Colon (tissue), 2 donors: Measurements from ENCODE around the gene NR2E1.

ENCODE experiments used
- FAIRE-seq: peaks from 2 replicates; lab custom pipeline; 2012; peaks lifted over from hg19 to GRCh38; lab: Jason Lieb, UNC
- donor health status: control.
- donor health status: control.

Gene NR2E1

GRCh38 chr6:108156180-108156937 is 9.5 kb upstream of the NR2E1 start:
- no peak for FAIRE-seq

GRCh38 chr6:108156938-108157233 is 8.9 kb upstream of the NR2E1 start:
- no peak for FAIRE-seq

GRCh38 chr6:108157234-108157980 is 8.4 kb upstream of the NR2E1 start:
- FAIRE-seq: no peak

GRCh38 chr6:108157981-108158525 is 7.8 kb upstream of the NR2E1 start:
- no peak for FAIRE-seq

GRCh38 chr6:108159981-108160380 is 5.8 kb upstream of the NR2E1 start:
- FAIRE-seq: no peak

GRCh38 chr6:108161724-108162282 is 4.0 kb upstream of the NR2E1 start:
- FAIRE-seq: no peak

- no peak for FAIRE-seq
Observed at GRCh38 chr6:108163267-108163643, 2.6 kb upstream of the NR2E1 start.

GRCh38 chr6:108163644-108164542 is 1.9 kb upstream of the NR2E1 start:
- FAIRE-seq: no peak

GRCh38 chr6:108164543-108164814 is 1.3 kb upstream of the NR2E1 start:
- FAIRE-seq: no peak

GRCh38 chr6:108164815-108165706 is 761 bp upstream of the NR2E1 start:
- FAIRE-seq: no peak

GRCh38 chr6:108166664-108167448 is 1.0 kb downstream of the NR2E1 start:
- FAIRE-seq: no peak

GRCh38 chr6:108167449-108168089 is 1.7 kb downstream of the NR2E1 start:
- FAIRE-seq: no peak

GRCh38 chr6:108168090-108168463 is 2.3 kb downstream of the NR2E1 start:
- FAIRE-seq: no peak

GRCh38 chr6:108168501-108169463 is 3.0 kb downstream of the NR2E1 start:
- FAIRE-seq: no peak

- FAIRE-seq: no peak
Observed at GRCh38 chr6:108169464-108170331, 3.9 kb downstream of the NR2E1 start.

- no peak for FAIRE-seq
Observed at GRCh38 chr6:108170332-108171290, 4.8 kb downstream of the NR2E1 start.
